NT2/D1 (cell line): ENCODE data around the gene CEP290.

Source experiments
- SUZ12 ChIP-seq: IDR thresholded peaks from 2 replicates; pipeline ENCODE4 v1.6.1; 2011; ENCODE audit not compliant: insufficient read length, insufficient read depth; ENCODE audit errors: extremely low read depth
- YY1 ChIP-seq: IDR thresholded peaks from 2 replicates; pipeline ENCODE4 v1.6.1; 2011; ENCODE audit not compliant: insufficient read length, insufficient read depth
- ZNF274 ChIP-seq: IDR thresholded peaks from 2 replicates; pipeline ENCODE4 v1.6.1; 2011; ENCODE audit warnings: mild to moderate bottlenecking, low read depth, low read length

DNA sequence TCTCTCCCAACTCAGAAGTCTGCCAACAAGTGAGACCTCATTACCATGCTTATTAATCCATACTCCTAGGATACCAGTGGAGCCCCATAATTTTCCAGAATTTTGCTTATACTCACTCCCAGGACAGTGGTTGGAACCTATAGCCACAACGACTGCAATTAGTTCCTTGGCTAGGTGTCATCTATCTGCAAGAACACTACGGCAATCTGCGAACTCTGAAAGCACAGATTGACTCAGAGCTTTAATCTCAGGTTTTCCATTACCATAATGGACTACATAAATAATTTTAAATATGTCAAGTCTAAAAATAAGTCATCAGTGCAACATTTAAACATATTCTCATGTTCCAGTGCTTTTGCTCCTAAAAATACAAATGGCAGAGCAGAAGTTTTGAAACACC is 33.7 kb upstream of the CEP290 start:
- TF ChIP-seq ZNF274, result no peak
- TF ChIP-seq SUZ12, result no peak
- TF ChIP-seq YY1, result no peak
